ENCODE data around the gene CIC. TPM values are rescaled to one million over a fixed set of nuclear protein-coding genes. Genes with fewer than 3 reads are reported as not detected.
A peak's percentile ranks its signal among the peaks of the same experiment; 100 is the strongest.

The CIC gene
- total and polyA plus RNA-seq, 8 donors, result 37.2 to 76.1 (median 55.6) TPM

DNA sequence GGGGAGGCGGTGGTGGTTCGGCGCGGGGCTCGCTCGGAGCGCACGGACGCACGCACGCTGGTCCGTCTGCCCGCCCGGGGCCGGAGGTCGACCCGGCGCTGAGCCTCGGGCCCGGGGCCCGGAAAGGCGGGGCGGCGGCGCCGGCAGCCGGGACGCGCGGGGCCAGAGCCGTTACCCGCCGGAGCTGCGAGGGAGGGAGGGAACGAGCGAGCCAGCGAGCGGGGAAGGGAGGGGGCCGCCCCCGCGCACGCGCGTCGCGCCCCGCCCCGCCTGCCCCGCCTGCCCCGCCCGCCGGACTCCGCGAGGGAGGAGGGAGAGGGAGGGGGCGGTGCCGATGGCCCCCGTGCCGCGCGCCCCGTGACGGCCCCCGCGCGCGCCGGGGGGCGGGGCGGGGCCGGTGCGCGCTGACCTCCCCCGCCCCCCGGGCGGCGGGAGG is 15.0 kb downstream of the CIC start:
- ATAC-seq (peak; percentile 39), DNase-seq (peak; percentile 76 to 94 (median 78))
- H3K36me3 ChIP-seq, result peaks cover 0 to 24% of the 10 kb centered on the region in 2 donors
- H3K4me1 ChIP-seq, result peaks cover 46 to 61% of the 10 kb centered on the region in 2 donors
- TF ChIP-seq, protein P1, sequence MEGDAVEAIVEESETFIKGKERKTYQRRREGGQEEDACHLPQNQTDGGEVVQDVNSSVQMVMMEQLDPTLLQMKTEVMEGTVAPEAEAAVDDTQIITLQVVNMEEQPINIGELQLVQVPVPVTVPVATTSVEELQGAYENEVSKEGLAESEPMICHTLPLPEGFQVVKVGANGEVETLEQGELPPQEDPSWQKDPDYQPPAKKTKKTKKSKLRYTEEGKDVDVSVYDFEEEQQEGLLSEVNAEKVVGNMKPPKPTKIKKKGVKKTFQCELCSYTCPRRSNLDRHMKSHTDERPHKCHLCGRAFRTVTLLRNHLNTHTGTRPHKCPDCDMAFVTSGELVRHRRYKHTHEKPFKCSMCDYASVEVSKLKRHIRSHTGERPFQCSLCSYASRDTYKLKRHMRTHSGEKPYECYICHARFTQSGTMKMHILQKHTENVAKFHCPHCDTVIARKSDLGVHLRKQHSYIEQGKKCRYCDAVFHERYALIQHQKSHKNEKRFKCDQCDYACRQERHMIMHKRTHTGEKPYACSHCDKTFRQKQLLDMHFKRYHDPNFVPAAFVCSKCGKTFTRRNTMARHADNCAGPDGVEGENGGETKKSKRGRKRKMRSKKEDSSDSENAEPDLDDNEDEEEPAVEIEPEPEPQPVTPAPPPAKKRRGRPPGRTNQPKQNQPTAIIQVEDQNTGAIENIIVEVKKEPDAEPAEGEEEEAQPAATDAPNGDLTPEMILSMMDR (IDR thresholded peaks at IDR 0.05), result no peak
- peak overlapping the region; percentile 15 to 62 for H3K4me3 ChIP-seq
- peak overlapping the region; percentile 82 to 89 for H3K27ac ChIP-seq
- intact Hi-C loops (cut with DNase I), result no loop called here
- H3K27me3 ChIP-seq, result no peaks in the 10 kb centered on the region
- H3K9me3 ChIP-seq, result no peaks in the 10 kb centered on the region

DNA sequence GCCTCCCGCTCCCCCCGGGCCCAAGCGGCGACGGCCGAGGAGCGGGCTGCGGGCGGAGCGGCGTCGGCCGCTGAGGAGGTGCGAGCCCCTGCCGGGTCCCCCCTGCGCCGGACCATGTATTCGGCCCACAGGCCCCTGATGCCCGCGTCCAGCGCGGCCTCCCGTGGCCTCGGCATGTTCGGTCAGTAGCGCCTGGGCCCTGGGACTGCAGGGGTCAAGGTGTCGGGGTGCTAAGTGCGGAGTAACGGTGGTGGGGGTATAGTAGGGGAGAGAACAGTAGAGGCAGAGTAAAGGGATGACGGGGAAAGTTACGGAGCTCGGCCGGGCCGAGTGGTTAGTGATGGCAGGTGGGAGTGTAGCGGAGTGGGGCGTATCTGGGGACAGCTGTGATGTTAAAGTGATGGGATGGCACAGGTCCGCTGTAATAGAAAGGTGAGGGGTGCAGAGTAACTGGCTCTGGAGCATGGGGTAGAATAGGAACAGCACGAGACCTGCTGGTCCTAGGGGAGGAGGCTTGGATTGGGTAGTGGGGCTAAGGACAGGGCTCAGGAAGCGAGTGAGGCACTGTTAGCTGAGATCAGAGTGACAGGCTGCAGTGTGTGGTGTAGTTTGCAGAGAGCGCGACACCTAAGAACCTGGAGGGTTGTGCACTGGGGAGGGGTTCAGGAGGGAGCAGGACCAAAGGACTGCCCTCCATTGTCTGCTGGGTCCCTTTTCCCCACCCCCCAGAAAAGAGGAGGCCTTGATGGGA is 15.7 kb downstream of the CIC start:
- peak in 2 of 4 donors; percentile 51 to 86 for DNase-seq
- intact Hi-C loops (cut with DNase I), result loop anchor here in 1 of 2 donors (5.0 kb wide), 1 partner anchor 32 kb away; no protein-coding TSS in a partner anchor
- H3K36me3 ChIP-seq, result peaks cover 0 to 31% of the 10 kb centered on the region in 2 donors

DNA sequence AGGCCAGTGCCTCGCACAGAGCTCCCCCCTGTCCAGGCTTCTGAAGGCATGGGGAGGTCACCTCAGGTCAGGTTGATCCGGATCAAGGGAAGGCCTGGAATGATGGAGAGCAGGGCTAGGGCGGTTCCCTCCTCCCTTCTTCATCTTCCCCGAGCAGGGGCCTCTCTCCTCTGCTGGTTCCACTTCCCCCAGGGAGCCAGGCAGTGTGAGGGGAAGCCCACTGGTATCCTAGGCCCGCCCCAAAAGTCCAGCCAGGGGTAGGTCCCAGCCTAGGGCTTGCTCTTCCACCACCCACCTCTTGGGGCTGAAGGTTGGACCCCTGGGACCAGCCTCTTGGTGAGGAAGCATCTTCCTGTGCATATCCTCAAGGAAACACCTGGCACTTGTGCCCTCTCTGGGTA is 16.5 kb downstream of the CIC start:
- Histone ChIP-seq H3K4me1 (peaks cover 40 to 53% of the 10 kb centered on the region in 2 donors), H3K9me3 (no peaks in the 10 kb centered on the region), H3K27ac (peak overlapping the region; percentile 26 to 77), H3K4me3 (peak overlapping the region in 1 of 2 donors; percentile 62), H3K36me3 (peaks cover 0 to 39% of the 10 kb centered on the region in 2 donors), H3K27me3 (no peaks in the 10 kb centered on the region)
- DNase-seq (no peak), ATAC-seq (no peak)
- intact Hi-C loops (cut with DNase I), result loop anchor here in 1 of 2 donors (5.0 kb wide), 1 partner anchor 33 kb away; no protein-coding TSS in a partner anchor
- TF ChIP-seq, protein P1 (IDR thresholded peaks at IDR 0.05), result no peak

More for the DNA sequence above, 15.7 kb downstream of the CIC start:
- Histone ChIP-seq H3K4me3 (peak overlapping the region; percentile 33 to 62), H3K4me1 (peaks cover 40 to 54% of the 10 kb centered on the region in 2 donors), H3K27ac (peak overlapping the region; percentile 54 to 77), H3K9me3 (no peaks in the 10 kb centered on the region), H3K27me3 (no peaks in the 10 kb centered on the region)
- TF ChIP-seq, protein P1 (IDR thresholded peaks at IDR 0.05), result no peak
- no peak for ATAC-seq

DNA sequence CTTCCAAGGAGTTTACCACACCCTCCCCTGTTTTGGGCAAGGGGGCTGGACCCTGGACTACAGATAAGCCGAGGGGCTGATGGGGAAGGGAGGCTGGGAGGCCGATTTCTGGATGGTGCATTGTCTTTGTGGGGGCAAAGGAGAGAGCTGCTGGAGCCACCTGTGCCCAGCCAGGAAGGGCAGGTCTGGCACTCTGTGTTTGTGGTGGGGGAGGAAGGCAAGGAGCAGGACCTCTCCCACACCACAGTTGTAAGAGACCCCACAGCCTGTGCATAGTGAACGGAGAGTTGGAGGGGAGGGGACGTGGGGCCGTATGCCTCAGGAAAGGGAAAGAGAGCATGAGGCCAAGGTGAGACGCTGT is 16.9 kb downstream of the CIC start:
- TF ChIP-seq, protein P1 (IDR thresholded peaks at IDR 0.05), result no peak
- peak overlapping the region; percentile 26 to 77 for H3K27ac ChIP-seq
- peaks cover 39 to 49% of the 10 kb centered on the region in 2 donors for H3K4me1 ChIP-seq
- ATAC-seq (no peak), DNase-seq (no peak)
- no peaks in the 10 kb centered on the region for H3K9me3 ChIP-seq
- peak overlapping the region in 1 of 2 donors; percentile 62 for H3K4me3 ChIP-seq
- intact Hi-C loops (cut with DNase I), result loop anchor here in 1 of 2 donors (5.0 kb wide), 1 partner anchor 34 kb away; no protein-coding TSS in a partner anchor
- no peaks in the 10 kb centered on the region for H3K27me3 ChIP-seq
- peaks cover 0 to 43% of the 10 kb centered on the region in 2 donors for H3K36me3 ChIP-seq

DNA sequence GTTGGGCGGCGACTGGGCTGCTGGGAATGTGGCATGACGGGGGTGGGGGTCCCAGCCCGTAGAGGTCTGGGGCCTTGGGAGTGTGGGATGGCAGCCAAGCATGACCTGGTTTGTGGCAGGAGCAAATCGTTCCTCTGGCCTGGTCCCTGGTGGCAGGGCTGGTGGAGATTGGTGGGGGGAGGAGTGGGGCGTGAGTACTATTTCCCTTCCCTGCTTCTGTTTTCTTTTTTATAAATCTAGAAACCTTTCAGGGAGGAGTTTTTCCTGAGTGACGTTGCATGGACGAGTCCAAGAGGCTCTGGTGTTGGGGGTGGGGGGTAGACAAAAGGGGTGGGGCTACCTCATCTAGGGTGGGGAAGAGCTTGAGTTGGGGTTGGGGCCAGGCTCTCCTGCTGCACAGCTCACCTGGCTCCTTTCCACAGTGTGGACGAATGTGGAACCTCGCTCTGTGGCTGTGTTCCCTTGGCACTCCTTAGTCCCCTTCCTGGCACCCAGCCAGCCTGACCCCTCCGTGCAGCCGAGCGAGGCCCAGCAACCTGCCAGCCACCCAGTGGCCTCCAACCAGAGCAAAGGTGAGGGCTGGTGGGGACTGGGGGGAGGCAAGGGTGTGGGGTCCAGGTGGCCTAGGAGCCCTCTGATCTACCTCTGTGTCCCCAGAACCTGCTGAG is 17.4 kb downstream of the CIC start:
- TF ChIP-seq, protein P1 (IDR thresholded peaks at IDR 0.05), result no peak
- DNase-seq (peak in 1 of 4 donors; percentile 55), ATAC-seq (no peak)
- intact Hi-C loops (cut with DNase I), result loop anchor here in 1 of 2 donors (5.0 kb wide), 1 partner anchor 34 kb away; no protein-coding TSS in a partner anchor
- Histone ChIP-seq H3K4me1 (peaks cover 34 to 44% of the 10 kb centered on the region in 2 donors), H3K4me3 (peak overlapping the region in 1 of 2 donors; percentile 62), H3K27ac (peak overlapping the region; percentile 26 to 77), H3K9me3 (no peaks in the 10 kb centered on the region), H3K36me3 (peaks cover 0 to 48% of the 10 kb centered on the region in 2 donors), H3K27me3 (no peaks in the 10 kb centered on the region)

Measured in left lung (tissue), 10 donors.